RWPE2 (cell line): ENCODE results near the gene LSS.

Experiments
- ATAC-seq: fragments of 200-7000 bp; cut with Tn5 transposase; 3 replicates; pipeline ENCODE4 v1.9.1; 2021; ENCODE audit warnings: low read depth
- DNase-seq: peaks from one replicate; pipeline ENCODE4 v3.0.0-alpha.2; 2020; ENCODE audit warnings: low spot score
- H3K27ac ChIP-seq: fragments of 450-650 bp; 2 replicates; pipeline ENCODE4 v1.5.1; 2017; ENCODE audit warnings: mild to moderate bottlenecking; ENCODE audit not compliant: poor library complexity, severe bottlenecking
- H3K27me3 ChIP-seq: fragments of 250-450 bp; sonication (Bioruptor Pico); 2 replicates; pipeline ENCODE4 v1.5.1; 2021; ENCODE audit warnings: mild to moderate bottlenecking, moderate library complexity; ENCODE audit not compliant: insufficient read depth, poor library complexity, severe bottlenecking
- H3K36me3 ChIP-seq: fragments of 250-450 bp; sonication (Bioruptor Pico); 2 replicates; pipeline ENCODE4 v1.5.1; 2020; ENCODE audit warnings: low read depth, mild to moderate bottlenecking, moderate library complexity
- H3K4me1 ChIP-seq: fragments of 250-450 bp; sonication (Bioruptor Pico); 2 replicates; pipeline ENCODE4 v1.5.1; 2021; ENCODE audit warnings: mild to moderate bottlenecking, moderate library complexity; ENCODE audit not compliant: insufficient read depth, poor library complexity, severe bottlenecking
- H3K4me3 ChIP-seq: fragments of 250-450 bp; sonication (Bioruptor Pico); 2 replicates; pipeline ENCODE4 v1.5.1; 2021; ENCODE audit warnings: mild to moderate bottlenecking, moderate library complexity; ENCODE audit not compliant: severe bottlenecking
- H3K9me3 ChIP-seq: fragments of 250-450 bp; sonication (Bioruptor Pico); 2 replicates; pipeline ENCODE4 v1.5.1; 2021; ENCODE audit warnings: mild to moderate bottlenecking, moderate library complexity; ENCODE audit not compliant: severe bottlenecking
- TF ChIP-seq, protein P1 (sequence below): fragments of 450-650 bp; IDR thresholded peaks from one replicate; pipeline ENCODE4 v1.5.1; 2017; ENCODE audit warnings: mild to moderate bottlenecking, moderate library complexity; ENCODE audit not compliant: poor library complexity, severe bottlenecking

Gene LSS

DNA sequence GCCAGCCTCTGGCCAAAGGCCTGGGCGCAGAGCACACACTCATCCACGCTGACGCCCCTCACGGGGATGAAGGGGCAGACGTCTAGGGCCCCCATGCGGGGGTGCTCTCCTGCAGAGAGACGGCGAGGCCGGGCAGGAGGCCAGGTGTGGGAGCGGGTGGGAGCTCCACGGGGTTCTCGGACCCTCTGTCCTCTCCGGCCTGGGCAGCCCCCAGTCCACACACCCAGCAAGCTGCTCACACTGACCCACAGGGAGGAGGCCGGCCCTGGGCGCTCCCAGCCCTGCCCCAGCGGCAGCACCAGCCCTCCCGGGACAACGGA, 75.7 kb downstream of the LSS start:
- no peak overlapping the region for H3K4me3 ChIP-seq
- H3K27ac ChIP-seq: no peak overlapping the region
- TF ChIP-seq, protein P1, sequence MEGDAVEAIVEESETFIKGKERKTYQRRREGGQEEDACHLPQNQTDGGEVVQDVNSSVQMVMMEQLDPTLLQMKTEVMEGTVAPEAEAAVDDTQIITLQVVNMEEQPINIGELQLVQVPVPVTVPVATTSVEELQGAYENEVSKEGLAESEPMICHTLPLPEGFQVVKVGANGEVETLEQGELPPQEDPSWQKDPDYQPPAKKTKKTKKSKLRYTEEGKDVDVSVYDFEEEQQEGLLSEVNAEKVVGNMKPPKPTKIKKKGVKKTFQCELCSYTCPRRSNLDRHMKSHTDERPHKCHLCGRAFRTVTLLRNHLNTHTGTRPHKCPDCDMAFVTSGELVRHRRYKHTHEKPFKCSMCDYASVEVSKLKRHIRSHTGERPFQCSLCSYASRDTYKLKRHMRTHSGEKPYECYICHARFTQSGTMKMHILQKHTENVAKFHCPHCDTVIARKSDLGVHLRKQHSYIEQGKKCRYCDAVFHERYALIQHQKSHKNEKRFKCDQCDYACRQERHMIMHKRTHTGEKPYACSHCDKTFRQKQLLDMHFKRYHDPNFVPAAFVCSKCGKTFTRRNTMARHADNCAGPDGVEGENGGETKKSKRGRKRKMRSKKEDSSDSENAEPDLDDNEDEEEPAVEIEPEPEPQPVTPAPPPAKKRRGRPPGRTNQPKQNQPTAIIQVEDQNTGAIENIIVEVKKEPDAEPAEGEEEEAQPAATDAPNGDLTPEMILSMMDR: no peak
- no peaks in the 10 kb centered on the region for H3K9me3 ChIP-seq
- DNase-seq (peak; percentile 29), ATAC-seq (peak; percentile 22; the same call in 1 of the 3 replicates)
- no peaks in the 10 kb centered on the region for H3K36me3 ChIP-seq
- H3K27me3 ChIP-seq: no peaks in the 10 kb centered on the region
- H3K4me1 ChIP-seq: no peaks in the 10 kb centered on the region

DNA sequence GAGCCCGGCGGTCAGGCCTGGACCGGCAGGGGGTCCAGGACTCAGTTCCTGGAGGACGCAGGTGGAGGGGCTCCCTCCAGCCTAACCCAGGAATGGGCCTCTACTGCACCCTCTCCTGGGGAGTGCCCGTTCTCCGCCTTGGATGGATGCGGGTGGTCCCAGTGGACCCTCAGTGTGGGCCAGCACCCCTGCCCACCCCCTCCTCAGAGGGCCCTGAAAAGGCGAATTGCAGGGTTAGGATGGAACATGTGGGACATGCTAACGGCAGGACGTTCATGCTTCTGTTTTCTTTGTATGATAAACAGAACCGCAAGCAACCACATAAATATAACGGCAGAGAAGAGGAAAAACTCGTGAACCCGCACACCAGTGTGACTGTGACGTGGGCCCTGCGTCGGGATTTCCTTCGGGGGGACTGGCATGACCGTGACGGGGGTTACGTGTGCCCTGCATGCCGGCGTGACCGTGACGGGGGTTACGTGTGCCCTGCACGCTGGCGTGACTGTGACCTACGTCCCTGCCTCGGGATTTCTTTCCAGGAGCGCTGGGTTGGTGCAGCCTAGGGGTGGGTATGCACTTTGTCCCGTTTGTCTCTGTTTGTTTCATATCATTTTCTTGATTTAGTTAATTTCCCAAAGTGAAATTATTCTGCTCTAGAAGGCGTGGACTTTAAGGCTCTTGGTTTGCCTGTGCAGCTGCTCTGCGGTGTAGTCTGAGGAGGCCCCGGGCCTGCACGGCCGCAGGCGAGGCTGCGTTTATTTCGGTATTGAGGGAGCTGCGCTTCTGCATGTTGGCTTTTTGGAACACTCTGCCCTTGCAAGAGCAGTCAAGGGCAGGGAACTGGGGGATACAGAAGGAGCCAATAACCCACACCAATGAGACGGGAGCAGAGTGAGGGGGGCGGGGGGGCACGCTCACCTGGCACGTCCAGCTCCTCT, 76.3 kb downstream of the LSS start:
- H3K27ac ChIP-seq: no peak overlapping the region
- TF ChIP-seq, protein P1: no peak
- peak; percentile 45 for DNase-seq
- H3K4me1 ChIP-seq: no peaks in the 10 kb centered on the region
- H3K9me3 ChIP-seq: no peaks in the 10 kb centered on the region
- ATAC-seq: no peak
- H3K27me3 ChIP-seq: no peaks in the 10 kb centered on the region
- no peak overlapping the region for H3K4me3 ChIP-seq
- no peaks in the 10 kb centered on the region for H3K36me3 ChIP-seq

DNA sequence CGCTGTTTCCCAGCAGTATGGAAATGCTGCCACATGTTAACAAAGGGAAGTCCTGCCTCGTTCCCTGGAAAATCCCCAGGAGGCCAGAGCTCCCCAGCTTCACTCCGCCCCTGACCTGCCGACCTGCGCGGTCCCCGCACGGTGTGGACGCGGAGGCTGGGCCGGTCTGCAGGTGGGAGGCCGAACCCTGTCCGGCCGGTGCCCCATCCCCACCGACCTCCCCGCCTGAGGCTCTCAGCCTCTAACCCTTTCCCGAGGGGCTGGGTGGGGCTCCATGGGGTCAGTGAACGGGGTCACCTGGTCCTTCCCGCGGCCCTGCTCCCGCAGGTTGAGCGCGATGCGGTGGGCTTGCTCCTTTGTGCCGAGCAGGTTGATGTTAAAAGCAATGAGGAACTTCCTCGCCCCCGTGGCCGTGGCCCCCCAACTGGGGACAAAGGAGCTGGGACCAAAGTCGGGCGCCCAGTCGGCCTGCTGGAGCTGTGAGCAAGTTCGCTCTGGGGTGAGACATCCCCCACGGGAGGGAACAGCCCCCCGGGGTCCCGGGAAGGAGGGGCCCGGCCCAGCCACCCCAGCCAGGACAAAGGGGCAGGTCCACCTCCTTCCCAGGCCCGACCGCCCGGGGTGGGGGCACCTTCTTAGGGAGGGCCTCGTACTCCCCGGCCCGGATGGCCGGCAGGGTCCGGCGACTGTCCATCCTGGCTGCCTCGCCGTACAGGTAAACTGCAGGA, 77.1 kb downstream of the LSS start:
- H3K4me3 ChIP-seq: no peak overlapping the region
- H3K27me3 ChIP-seq: no peaks in the 10 kb centered on the region
- H3K27ac ChIP-seq: no peak overlapping the region
- peak; percentile 60 for DNase-seq
- H3K4me1 ChIP-seq: no peaks in the 10 kb centered on the region
- H3K9me3 ChIP-seq: no peaks in the 10 kb centered on the region
- TF ChIP-seq, protein P1: no peak
- H3K36me3 ChIP-seq: no peaks in the 10 kb centered on the region
- no peak for ATAC-seq

DNA sequence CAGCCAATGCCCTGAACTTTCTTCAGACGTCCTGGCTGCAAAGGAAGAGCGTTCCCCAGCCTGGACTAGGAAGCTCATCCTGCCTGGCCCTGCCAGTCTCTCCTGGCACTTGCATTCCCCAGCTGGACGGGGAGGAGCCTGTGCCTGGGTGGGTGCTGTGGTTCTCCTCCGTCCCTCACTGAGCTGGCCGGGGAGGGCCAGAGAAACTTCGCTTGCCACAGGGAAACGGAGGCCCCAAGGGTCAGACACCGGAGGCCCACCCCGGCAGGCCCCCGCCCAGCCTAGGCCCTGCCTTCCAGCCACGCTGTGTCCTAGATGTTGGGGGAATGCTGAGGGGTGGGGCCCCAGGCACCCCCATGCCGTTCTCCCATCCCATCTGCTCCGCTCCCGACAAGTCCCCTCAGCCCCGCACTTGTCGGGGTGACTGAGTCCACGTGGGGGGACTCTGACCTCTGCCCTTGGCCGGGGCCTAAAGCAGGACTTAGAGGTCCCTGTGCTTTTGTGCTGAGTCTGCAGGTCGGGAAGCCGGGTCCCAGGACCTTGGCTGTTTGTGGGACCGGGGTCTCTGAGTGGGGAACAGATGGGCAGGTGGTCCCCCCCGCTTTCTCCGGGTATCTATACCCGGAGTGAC, 78.0 kb downstream of the LSS start:
- no peak overlapping the region for H3K27ac ChIP-seq
- no peaks in the 10 kb centered on the region for H3K36me3 ChIP-seq
- no peaks in the 10 kb centered on the region for H3K9me3 ChIP-seq
- no peak overlapping the region for H3K4me3 ChIP-seq
- ATAC-seq (no peak), DNase-seq (peak; percentile 41)
- H3K27me3 ChIP-seq: no peaks in the 10 kb centered on the region
- H3K4me1 ChIP-seq: no peaks in the 10 kb centered on the region
- TF ChIP-seq, protein P1: no peak
